ENCODE results near the gene TFPI2. TPM values are rescaled to one million over a fixed set of nuclear protein-coding genes. Genes with fewer than 3 reads are reported as not detected.
A peak's percentile ranks its signal among the peaks of the same experiment; 100 is the strongest.

Gene TFPI2
- total RNA-seq, 1 experiment from 2014 or later, result 6.1 TPM

DNA sequence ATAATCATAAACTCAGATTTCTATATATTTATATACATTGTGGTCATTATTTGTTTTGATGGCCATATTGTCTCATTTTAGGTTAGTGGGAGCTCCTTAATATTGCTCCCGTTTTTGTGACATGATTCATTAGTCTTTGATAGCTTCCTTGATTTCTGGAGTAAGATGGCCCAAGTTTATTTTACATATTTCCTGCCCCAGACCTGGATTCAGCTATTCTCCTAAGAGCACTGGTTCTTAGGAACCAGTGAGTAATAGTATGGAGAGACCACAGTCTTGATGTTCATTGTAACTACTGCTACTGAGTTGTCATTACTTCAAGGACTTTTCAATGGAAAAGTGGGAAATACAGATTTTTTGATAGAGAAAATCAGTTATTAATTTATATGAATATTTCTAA, 6.0 kb downstream of the TFPI2 start:
- no peak for TF ChIP-seq EZH2 (IDR thresholded peaks at IDR 0.05; ENCODE audit: borderline replicate concordance, low read depth, low read length, poor library complexity, severe bottlenecking)
- TF ChIP-seq, protein P1, sequence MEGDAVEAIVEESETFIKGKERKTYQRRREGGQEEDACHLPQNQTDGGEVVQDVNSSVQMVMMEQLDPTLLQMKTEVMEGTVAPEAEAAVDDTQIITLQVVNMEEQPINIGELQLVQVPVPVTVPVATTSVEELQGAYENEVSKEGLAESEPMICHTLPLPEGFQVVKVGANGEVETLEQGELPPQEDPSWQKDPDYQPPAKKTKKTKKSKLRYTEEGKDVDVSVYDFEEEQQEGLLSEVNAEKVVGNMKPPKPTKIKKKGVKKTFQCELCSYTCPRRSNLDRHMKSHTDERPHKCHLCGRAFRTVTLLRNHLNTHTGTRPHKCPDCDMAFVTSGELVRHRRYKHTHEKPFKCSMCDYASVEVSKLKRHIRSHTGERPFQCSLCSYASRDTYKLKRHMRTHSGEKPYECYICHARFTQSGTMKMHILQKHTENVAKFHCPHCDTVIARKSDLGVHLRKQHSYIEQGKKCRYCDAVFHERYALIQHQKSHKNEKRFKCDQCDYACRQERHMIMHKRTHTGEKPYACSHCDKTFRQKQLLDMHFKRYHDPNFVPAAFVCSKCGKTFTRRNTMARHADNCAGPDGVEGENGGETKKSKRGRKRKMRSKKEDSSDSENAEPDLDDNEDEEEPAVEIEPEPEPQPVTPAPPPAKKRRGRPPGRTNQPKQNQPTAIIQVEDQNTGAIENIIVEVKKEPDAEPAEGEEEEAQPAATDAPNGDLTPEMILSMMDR (conservative IDR thresholded peaks at IDR 0.05; ENCODE audit: low read depth, low read length), result no peak
- H3K4me3 ChIP-seq (ENCODE audit: low read depth, low read length, poor library complexity, severe bottlenecking), result no peak overlapping the region
- no peak for DNase-seq (ENCODE audit: low spot score)
- peaks cover 3% of the 10 kb centered on the region for H3K9me3 ChIP-seq (ENCODE audit: low read depth, low read length, poor library complexity, severe bottlenecking)
- no peaks in the 10 kb centered on the region for H3K27me3 ChIP-seq (replicated peaks; ENCODE audit: insufficient read depth, low read depth, low read length, poor library complexity)
- CTCF ChIA-PET, result no interaction called here
- H3K27ac ChIP-seq (ENCODE audit: low read depth, low read length, poor library complexity, severe bottlenecking), result no peak overlapping the region
- no peaks in the 10 kb centered on the region for H3K4me1 ChIP-seq (ENCODE audit: insufficient read depth, low read length, poor library complexity, severe bottlenecking)
- POLR2A ChIA-PET (ENCODE audit: low non-redundant PET), result no interaction called here
- intact Hi-C loops (cut with micrococcal nuclease; ENCODE audit: unreplicated experiment), result no loop called here
- H3K36me3 ChIP-seq (ENCODE audit: insufficient read depth, low read length, poor library complexity, severe bottlenecking), result no peaks in the 10 kb centered on the region
- no TSS peak for BruUV-seq (replicated peaks)

DNA sequence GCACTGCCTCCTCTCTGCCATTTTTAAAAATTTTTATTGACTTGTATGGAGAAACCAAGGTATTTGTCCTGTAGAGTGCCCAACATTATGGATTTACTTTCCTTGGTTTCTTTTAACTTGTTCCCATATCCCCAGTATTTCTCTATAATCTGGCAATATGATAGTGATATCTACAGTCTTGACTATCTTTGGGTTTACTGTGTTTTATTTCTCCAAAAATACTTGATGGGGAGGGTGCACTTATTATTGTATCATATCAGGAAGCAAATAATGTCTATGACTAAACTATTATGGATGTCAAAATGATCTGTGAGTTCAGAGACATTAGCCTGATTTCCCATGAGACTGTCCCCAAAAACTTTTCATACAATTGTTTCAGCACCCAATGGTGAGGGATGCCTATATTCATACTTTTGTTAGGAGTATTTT, 6.6 kb downstream of the TFPI2 start:
- ChIA-PET CTCF (no interaction called here), POLR2A (ENCODE audit: low non-redundant PET) (no interaction called here)
- Histone ChIP-seq H3K36me3 (ENCODE audit: insufficient read depth, low read length, poor library complexity, severe bottlenecking) (no peaks in the 10 kb centered on the region), H3K27ac (ENCODE audit: low read depth, low read length, poor library complexity, severe bottlenecking) (no peak overlapping the region), H3K9me3 (ENCODE audit: low read depth, low read length, poor library complexity, severe bottlenecking) (peaks cover 7% of the 10 kb centered on the region), H3K4me1 (ENCODE audit: insufficient read depth, low read length, poor library complexity, severe bottlenecking) (no peaks in the 10 kb centered on the region), H3K27me3 (replicated peaks; ENCODE audit: insufficient read depth, low read depth, low read length, poor library complexity) (no peaks in the 10 kb centered on the region), H3K4me3 (ENCODE audit: low read depth, low read length, poor library complexity, severe bottlenecking) (no peak overlapping the region)
- no TSS peak for BruUV-seq (replicated peaks)
- TF ChIP-seq EZH2 (IDR thresholded peaks at IDR 0.05; ENCODE audit: borderline replicate concordance, low read depth, low read length, poor library complexity, severe bottlenecking), result no peak
- TF ChIP-seq, protein P1 (conservative IDR thresholded peaks at IDR 0.05; ENCODE audit: low read depth, low read length), result no peak
- no peak for DNase-seq (ENCODE audit: low spot score)
- intact Hi-C loops (cut with micrococcal nuclease; ENCODE audit: unreplicated experiment), result no loop called here

GRCh38 chr7:93883078-93883916, 7.3 kb downstream of the TFPI2 start:
- no peak overlapping the region for H3K4me3 ChIP-seq (ENCODE audit: low read depth, low read length, poor library complexity, severe bottlenecking)
- no peaks in the 10 kb centered on the region for H3K27me3 ChIP-seq (replicated peaks; ENCODE audit: insufficient read depth, low read depth, low read length, poor library complexity)
- no peak for DNase-seq (ENCODE audit: low spot score)
- intact Hi-C loops (cut with micrococcal nuclease; ENCODE audit: unreplicated experiment), result no loop called here
- peaks cover 7% of the 10 kb centered on the region for H3K9me3 ChIP-seq (ENCODE audit: low read depth, low read length, poor library complexity, severe bottlenecking)
- TF ChIP-seq EZH2 (IDR thresholded peaks at IDR 0.05; ENCODE audit: borderline replicate concordance, low read depth, low read length, poor library complexity, severe bottlenecking), result no peak
- TF ChIP-seq, protein P1 (conservative IDR thresholded peaks at IDR 0.05; ENCODE audit: low read depth, low read length), result peak; percentile 20; the same call in 1 of the 2 replicates
- no peak overlapping the region for H3K27ac ChIP-seq (ENCODE audit: low read depth, low read length, poor library complexity, severe bottlenecking)
- H3K36me3 ChIP-seq (ENCODE audit: insufficient read depth, low read length, poor library complexity, severe bottlenecking), result no peaks in the 10 kb centered on the region
- no TSS peak for BruUV-seq (replicated peaks)
- no peaks in the 10 kb centered on the region for H3K4me1 ChIP-seq (ENCODE audit: insufficient read depth, low read length, poor library complexity, severe bottlenecking)
- ChIA-PET POLR2A (ENCODE audit: low non-redundant PET) (no interaction called here), CTCF (no interaction called here)

All from A673 (cell line).